Measurements from ENCODE around the gene PHLPP1.

- TF ChIP-seq FOXP2 (optimal IDR thresholded peaks at IDR 0.05; ENCODE audit: control extremely low read depth, extremely low read length, insufficient read depth) (no peak), POLR2AphosphoS5 (IDR thresholded peaks at IDR 0.05; ENCODE audit: borderline replicate concordance, low read depth, low read length) (no peak)
These were observed 251.7 kb downstream of the PHLPP1 start for GRCh38 chr18:62967089-62967488.
